Transverse colon (tissue), 4 donors: ENCODE measurements around the gene RAD51D.

Experiments used
- CTCF ChIP-seq, 5 experiments: fragments of 200-600 bp in 3 of 5; fragments of 450-650 bp in 2 of 5; sonication (generic) in 3 of 5; IDR thresholded peaks; 1 replicate in 2 of 5; 2 replicates in 3 of 5; pipeline ENCODE4 v1.5.1; 2016 to 2017; ENCODE audit warnings: antibody characterized with exemption in 5 of 5, inconsistent platforms in 3 of 5, mild to moderate bottlenecking in 2 of 5, moderate library complexity in 1 of 5
- POLR2AphosphoS5 ChIP-seq, 3 donors: sonication (generic); formaldehyde crosslinking; IDR thresholded peaks; one replicate each; pipeline ENCODE4 v1.6.1; 2016; ENCODE audit warnings: antibody characterized with exemption in 3 of 3

GRCh38 chr17:35069311-35069710 is 50.3 kb downstream of the RAD51D start:
- TF ChIP-seq CTCF (IDR thresholded peaks at IDR 0.05) (no peak), POLR2AphosphoS5 (IDR thresholded peaks at IDR 0.05) (no peak)
